Stimulated activated CD4-positive, alpha-beta T cell treated with anti-CD3 and anti-CD28 coated beads, Interleukin-4, amount 100 ng/mL, for 4 hours (primary cell): Measurements from ENCODE around the gene COL26A1.
"Not testable (repeated sequence)": the region's sequence is repeated elsewhere in the genome, so short reads cannot be mapped to it uniquely, and the experiment has no call there.

ENCODE experiments used
- DNase-seq, 2 experiments: peaks; one replicate each; pipeline ENCODE4 v3.0.0-alpha.2; 2020

COL26A1 gene

DNA sequence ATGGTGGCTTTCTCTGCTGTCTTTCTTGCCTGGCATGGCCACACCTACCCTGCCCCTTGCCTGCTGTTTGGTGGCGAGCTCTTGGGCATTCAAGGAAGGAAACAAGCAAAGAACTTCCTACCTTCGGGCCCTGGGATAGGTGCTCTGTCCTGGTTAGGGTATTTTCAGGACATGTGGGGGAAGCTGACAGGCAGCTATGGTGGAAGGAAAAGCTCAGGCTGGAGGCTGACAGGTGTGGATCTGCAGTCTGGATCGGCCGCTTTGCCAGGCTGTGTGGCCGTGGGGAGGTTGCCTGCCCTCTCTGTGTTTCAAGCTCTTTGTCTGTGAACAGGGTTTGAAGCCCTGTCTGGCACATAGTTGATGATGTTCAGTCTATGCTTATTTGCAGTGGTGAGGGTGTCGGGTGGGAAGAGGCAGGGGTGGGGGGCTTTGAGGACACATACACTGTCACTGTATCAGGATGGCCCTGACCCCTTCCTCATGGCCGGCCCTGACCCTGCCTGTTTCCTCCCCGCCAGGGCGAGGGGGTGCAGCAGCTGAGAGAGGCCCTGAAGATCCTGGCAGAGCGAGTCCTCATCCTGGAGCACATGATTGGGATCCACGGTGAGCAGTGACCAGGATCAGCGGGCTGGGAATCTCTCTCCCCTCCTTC, 192.7 kb downstream of the COL26A1 start:
- DNase-seq = no peak

DNA sequence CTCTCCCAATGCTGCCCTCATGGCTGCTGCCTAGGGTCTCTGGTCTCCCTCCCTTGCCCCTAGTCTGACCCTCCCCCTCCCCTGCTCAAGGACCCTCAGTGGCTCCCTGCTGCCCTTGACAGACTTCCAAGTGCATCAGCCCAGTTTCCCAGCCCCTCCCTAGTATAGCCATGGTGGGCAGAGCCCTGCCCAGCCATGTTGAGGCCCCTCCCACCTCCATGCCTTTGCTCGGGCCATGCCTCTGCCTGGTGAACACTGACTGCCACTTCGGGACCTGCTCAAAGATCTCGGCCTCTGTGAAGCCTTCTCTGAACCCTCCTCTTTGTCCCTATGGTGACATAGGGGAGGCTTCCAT, 193.2 kb downstream of the COL26A1 start:
- no peak for DNase-seq

DNA sequence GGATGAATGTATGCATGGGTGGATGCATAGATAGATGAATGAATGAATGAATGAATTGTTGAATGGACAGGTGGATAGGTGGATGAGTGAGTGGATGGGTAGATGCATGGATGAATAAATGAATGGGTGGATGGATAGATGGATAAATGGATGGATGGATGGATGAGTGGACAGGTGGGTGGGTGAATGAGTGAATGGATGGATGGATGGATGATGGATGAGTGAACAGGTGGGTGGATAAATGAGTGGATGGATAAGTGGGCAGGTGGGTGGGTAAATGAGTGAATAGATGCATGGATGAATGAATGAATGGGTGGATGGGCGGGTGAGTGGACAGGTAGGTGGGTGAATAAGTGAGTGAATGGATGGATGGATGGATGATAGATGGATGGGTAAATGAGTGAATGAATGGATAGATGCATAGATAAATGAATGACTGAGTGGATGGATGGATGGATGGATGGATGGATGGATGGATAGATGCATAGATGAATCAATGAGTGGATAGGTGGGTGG, 193.8 kb downstream of the COL26A1 start:
- DNase-seq = no peak

DNA sequence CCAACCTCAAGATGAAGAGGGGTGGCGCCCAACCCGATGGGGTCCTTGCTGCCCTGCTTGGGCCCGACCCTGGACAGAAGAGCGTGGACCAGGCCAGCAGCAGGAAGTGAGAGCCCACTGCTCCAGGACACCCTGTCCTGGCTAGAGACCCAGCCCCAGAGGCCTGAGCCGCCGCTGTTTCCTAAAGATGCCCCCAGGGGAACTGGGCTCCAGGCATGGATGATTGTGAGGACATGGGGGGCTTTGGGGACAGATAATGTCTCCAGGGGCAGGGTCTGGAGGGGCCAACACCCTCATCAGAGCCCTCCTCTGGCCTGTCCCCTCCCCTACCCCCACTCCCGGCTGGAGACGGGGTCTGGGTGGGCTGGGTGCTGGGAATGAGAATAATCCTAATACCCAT, 194.7 kb downstream of the COL26A1 start:
- DNase-seq = no peak

DNA sequence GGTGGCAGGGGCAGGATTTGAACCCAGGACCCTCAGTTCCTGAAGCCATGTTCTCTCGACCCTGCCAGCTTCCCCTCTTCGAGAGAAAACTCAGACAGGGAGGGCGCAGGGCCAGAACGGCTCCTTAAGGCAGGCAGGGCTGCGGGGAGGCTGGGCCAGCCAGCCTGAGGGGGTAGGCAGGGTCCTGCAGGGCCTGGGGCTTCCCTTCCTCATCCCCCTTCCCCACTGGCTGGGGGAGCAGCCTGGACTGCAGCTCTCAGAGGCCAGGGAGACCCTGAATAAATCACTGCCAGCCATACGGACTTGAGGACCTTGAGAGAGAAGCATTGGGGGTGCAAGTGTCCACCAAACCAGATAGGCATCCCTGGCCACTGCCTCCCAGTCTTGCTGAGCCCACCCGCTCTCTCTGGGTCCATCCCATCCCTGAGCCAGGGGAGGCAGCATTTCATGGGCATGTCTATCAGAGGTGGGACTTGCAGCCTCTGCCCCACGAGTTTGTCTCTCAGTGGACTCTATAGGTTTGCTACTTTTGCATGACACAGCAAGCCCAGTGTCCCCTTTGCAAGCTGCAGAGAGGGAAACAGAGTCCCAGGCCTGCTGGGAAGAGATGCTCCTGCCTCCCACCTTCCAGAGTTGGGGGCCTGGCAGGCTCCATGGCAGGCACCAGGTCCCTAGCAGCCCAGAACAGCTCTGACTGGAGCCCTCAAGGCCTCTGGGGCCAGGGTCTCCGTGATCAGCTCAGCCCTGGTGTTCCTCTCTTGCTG, 195.5 kb downstream of the COL26A1 start:
- DNase-seq = no peak

DNA sequence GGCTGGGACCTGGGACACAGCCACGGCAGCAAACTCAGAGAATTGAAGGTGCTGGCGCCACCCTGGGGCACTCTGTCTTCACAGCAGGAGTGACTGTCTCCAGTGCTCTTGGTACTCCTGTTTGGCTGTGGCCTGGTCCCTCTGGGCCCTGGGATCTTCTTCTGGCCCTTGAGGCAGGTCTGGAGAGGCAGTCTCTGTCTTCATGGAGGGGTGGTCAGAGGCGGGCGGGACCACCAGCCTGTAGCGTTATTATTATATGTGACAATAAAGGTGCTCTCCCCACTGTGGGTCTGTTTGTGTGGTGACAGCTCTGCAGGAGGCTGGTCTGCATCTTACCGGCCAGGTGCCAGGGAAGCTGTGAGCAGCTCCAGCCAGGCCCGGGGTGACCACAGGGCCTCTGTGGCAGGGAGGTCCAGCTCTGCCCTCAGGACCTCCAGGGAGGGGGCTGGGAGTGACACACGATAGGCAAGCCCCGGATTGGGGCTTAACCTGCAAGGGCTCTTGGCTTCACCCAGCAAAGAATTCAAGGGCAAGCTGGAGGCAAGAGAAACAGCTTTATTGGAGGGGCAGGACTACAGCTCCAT, 196.2 kb downstream of the COL26A1 start:
- no peak for DNase-seq

DNA sequence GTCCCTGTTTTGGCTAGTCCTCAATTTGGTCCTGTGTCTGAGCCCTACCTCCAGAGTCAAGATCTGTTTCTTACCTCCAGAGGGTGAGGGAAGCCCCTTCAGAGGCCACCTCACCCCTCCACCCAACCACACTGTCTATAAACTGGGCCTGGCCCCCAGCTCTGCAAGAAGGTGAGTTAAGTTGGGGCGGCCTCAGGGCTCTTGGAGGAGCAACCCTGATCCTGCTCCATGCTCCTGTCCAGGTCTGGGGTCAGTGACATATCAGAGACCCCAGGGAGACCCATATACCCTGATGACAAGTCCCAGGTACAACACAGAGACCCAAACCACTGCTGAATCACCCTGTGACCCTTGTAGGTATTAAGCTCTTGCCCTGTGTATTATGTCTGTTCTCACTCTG, 196.9 kb downstream of the COL26A1 start:
- no peak for DNase-seq

DNA sequence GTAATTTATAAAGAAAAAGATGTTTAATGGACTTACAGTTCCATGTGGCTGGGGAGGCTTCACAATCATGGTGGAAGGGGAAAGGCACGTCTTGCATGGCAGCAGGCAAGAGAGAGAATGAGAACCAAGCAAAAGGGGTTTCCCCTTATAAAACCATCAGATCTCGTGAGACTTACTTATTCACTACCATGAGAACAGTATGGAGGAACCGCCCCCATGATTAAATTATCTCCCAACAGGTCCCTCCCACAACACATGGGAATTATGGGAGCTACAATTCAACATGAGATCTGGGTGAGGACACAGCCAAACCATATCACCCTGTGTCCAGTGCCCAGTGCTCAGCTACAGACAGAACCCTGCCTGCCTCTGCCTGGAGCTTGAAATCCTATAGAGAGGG, 197.3 kb downstream of the COL26A1 start:
- DNase-seq = not testable (repeated sequence)

DNA sequence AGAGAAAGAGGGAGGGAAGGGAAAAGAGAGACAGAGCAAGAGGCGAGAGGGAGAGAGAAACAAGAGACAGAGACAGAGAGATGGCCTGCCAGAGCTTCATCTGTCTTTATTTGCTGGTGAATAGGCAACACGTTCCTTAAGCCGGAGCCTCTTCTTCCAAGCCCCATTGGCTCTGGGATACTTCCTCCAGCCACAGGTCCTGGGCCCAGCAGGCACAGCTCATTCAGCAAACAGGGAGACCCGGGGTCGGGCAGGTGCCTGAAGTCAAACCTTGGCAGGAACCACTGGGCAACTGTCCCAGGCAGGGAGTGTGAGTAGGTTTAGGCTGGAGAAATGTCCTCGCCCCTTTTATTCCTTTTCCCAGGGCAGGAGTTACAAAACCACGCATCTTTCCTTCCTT, 198.2 kb downstream of the COL26A1 start:
- DNase-seq = no peak

DNA sequence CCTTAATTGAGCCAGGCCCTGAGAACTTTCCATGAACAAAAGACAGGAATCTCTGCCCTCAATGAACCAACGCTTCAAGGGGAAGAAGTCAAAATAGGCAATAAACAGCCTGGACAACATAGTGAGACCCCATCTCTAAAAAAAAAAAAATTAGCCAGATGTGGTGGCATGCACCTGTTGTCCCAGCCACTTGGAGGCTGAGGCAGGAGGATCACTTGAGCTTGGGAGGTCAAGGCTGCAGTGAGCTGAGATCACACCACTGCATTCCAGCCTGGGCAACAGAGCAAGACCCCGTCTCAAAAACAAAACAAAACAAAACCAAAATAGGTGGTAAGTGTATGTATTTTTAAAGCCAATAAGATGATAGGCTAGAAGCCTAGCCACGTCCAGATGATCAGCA, 198.6 kb downstream of the COL26A1 start:
- DNase-seq = not testable (repeated sequence)

DNA sequence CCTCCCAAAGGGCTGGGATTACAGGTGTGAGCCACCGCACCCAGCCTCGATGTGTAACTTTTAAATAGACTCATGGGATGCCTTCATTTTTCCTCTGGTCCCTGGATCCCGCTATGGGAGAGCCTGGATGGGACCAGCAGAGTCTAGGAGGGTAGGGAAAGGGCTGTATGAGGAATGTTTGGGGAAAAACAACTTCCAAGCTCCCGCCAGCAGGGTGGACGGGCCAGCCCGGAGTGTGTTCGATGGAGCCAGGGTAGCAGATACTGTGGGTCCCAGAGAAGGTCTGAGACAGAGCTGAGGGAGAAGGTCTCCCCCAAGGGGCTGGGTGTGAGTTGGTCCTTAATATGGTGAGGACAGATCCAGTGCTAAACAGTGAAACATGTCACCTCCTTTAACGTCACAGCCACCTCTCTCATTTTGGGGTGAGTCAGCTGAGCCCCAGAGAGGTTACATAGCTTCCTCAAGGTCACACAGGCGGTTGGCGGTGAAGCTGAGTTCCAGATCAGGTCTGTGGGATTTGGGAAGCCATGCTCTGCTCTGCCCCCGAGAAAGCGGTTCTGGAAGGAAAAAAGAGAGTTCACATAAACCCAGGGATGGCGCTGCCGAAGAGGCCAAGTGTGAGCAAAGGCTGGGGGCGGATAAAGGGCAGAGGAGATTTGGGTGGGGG, 200.0 kb downstream of the COL26A1 start:
- no peak for DNase-seq

DNA sequence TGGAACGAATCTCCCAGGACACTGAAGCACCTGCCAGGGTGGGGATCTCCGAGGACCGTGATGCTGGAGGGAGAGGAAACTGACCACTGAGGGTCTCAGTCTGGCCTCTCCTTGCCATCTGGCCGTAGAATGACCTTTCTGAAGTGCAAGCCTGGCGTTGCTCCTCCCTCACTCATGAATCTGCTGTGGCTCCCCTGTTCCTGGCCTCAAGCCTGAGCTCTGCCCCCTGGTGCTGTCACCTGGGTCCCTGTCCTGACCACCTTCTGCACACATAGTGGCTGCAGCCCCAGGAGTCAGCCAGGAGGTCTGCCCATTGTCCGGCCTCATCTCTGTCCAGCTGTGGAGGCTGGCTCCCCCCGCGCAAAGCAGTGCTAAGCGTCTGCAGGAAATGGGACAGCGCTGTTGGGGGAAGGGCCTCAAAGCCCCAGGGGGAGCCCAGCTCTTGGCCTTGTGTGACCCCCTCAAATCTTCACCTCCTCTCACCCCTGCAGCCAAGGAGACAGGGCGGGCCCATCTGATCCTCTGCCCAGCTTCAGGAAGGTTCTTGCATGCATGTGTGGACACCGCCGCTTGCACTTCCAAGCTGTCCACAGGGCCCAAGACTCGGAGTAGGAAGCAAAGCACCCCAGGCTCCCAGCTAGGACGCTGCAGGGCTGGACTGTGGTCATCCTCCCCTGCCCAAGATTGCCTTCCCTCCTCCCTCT, 200.7 kb downstream of the COL26A1 start:
- no peak for DNase-seq

DNA sequence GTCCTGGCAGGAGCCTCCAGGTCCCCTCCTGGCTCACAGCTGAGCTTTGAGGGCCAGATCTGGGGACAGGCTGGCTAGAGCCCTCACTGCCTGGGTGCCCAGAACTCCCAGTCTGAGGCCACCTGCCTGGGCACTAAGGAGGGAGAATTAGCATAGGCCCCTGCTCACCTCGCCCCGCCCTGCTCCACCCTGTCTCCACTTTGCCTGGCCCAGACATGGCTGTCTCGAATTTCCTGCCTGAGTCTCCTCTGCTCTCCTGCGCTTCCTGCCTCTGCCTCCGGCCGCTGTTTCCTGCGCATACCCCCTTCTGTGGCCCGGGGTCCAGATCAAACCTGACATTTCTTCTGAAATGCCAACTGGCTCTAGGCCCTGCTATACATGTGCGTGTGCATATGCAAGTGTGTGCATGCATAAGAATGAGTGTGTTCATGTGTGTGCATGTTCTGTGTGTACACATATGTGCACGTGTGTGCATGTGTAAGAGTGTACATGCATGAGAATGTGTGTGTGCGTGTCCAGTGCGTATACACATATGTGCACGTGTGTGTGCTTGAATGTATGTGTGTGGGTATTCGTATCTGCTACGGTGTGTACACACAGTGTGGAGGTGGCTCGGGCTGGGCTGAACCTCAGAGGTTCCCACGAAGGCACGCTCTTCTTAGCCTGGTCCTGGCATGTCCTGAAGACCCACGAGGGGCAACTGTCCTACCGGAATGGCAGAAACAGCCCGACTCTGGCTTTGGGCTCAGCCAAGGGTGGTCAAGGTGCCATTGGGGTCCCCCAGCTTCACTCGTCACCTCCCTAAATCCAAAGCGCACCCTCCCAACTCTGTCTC, 201.5 kb downstream of the COL26A1 start:
- DNase-seq = no peak

DNA sequence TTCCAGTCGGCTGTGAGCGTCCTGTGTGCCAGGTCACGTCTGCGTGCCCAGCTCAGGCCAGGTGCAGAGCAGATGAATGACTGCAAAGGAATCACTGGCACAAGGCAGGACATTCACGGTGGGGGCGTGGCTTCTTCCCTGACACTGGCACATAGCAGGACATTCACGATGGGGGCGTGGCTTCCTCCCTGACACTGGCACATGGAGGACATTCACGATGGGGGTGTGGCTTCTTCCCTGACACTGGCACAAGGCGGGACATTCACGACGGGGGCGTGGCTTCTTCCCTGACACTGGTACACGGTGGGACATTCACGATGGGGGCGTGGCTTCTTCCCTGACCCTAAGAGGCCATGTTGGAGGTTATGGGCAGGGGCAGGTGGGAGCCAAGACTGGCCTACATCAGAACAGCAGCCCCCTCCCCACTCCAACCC, 202.1 kb downstream of the COL26A1 start:
- no peak for DNase-seq

DNA sequence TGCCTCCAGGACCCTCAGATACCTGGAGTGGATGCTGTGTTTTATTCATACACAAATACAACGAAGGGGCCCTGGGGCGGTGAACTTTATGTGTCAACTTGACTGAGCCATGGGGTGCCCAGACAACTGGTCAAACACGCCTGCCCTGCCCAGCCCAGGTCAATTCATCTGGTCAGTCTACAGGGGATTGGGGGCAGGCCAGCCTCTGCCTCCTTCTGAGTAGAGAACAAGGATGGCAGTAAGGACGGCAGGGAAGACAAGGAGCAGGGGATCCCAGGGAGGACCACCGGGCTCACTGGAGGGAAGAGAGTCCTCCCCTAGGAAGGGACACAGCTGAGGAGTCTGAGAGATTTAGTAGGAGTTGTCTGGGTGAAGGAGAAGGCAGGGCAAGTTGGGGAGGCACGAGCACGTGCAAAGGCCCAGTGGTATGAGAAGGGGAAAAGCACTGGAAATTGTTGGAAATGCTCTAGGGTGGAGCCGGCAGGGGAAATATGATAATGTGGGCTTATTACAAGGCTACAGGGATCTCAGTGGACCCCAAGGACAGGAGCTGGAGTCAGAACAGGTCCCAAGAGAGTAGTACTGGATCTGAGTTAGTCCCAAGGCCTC, 203.0 kb downstream of the COL26A1 start:
- DNase-seq = no peak

DNA sequence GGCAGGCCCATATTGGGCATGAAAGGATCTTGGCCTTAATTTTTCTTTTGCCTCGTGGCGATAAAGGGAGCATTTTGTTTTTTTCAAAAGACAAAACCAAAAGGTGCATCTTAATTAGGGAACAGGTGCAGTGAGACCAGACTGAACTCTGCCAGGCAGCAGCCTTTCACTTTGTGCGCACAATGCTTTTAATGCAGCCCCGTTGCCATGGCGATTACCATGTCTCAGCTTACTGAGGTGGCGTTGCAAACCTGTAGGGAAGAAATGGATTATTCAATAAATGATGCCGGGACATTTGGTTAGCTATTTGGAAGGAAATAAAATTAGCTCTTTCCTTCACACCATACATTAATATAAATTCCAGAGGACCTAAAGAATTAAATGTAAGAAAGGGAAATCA, 204.6 kb downstream of the COL26A1 start:
- DNase-seq = no peak

DNA sequence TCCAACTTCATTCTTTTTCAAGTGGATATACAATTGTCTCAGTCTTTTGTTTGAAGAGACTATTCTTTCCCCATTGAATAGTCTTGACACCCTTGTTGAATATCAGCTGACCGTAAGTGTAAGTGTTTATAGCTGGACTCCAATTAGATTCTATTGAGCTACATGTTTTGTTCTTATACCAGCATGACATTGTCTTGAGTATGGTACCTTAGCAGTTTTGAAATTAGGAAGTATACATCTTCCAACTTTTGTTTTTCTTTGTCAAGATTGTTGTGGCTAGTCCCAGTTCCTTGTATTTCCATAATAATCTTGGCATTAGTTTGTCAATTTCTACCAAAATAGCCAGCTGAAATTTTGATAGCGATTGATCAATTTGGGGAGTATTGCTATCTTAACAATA, 209.5 kb downstream of the COL26A1 start:
- no peak for DNase-seq

DNA sequence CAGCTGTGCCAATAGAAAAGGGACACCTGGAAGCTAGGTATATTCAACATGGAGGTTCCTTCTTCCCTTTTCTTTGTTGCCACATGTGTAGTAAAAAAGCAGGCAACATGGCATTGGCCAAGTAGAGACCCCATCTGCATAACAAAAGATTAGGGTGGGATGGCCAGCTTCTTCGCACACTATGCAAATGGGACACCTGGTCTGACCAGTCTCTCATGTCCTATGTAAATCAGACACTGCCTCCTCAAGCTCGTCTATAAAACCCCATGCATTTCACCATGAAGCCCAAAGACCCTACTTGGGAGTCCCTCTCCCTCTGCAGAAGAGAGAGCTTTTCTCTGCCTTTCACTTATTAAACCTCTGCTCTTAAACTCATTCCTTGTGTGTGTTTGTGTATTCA, 212.5 kb downstream of the COL26A1 start:
- DNase-seq = no peak

DNA sequence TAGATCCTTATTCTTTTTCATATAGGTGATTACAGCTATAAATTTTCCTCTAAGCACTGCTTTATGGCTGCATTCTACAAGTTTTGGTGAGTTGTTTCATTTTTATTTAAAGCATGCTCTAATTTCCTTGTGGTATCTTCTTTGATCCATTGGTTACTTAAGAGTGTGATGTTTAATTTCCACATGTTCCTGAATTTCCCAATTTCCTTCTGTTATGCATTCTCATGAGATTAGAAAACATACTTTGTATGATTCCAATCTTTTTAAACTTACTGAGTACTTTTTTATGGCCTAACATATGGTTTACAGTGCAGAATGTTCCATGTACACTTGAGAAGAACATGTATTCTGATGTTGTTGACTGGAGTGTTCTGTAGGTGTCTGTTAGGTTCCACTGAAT, 213.0 kb downstream of the COL26A1 start:
- DNase-seq = no peak

DNA sequence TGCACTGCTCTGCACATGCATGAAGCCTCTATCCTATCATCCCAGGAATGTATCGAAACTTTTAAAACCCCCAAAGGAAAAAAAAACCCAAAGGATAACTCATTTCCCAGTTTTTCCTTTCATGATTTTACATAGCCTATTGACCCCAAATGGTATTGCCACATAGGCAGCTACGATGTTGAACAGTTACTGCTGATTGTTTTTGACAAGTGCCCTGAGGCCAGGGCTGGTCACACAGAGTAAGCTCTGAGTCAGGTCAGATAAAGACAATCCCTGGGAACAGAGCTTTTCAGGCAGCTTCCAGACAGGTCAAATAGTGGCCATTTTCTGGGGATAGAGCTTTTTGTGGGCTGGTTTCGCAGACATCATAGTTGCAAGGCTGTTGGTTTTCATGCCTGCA, 214.3 kb downstream of the COL26A1 start:
- DNase-seq = no peak

DNA sequence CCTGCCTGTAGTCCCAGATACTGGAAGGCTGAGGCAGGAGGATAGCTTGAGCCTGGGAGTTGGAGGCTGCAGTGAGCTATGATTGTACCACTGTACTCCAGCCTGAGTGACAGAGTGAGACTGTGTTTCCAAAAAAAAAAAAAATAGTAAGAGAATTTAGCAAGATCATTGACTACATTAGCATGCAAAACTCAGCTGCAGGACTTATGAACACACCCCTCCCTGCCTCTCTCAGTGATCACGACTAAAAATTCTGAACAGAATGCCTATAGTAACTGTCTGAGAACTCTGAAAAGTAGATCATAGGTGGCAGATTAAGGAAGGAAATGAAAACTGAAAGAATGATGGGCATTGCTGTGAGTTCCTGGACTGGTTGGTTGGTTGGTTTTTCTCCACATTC, 215.9 kb downstream of the COL26A1 start:
- DNase-seq = no peak

DNA sequence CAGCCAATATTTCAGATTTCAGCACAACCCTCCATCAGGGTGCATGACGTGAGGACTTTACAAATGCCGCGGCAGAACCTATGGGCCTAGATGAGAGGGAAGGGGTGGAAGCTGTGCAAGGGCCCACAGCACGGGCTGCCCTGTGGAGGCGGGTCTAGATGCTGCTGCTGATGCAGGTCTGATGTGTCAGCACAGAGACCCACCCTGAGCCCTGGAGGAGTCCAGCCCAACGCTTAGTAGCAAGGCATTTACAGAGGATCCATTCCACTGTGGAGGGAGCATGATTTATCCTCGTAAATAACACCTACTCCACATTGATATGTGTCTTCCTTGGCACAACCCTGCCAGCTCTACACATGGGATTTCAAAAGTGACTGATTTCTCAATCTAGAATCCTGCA, 217.9 kb downstream of the COL26A1 start:
- DNase-seq = no peak
